Panc1 (cell line): Measurements from ENCODE around the gene ATXN1. TPM values are rescaled to one million over a fixed set of nuclear protein-coding genes. Genes with fewer than 3 reads are reported as not detected.
"Not testable (repeated sequence)": the region's sequence is repeated elsewhere in the genome, so short reads cannot be mapped to it uniquely, and the experiment has no call there.

ENCODE experiments used
- ATAC-seq: fragments of 200-7000 bp; cut with Tn5 transposase; 2 replicates; pipeline ENCODE4 v1.9.1; 2020; ENCODE audit warnings: mild to moderate bottlenecking, moderate library complexity
- BruUV-seq: library from RNA; stranded (reverse); fragments of 400-500 nt; replicated peaks from 2 replicates; lab custom pipeline; 2021; lab: Mats Ljungman, UMichigan
- CTCF ChIA-PET: fragments of 300-600 bp; sonication (Branson Sonifier 250); formaldehyde crosslinking; loops from one replicate; lab custom pipeline; 2022; ENCODE audit warnings: antibody characterized with exemption; lab: Charles Lee
- POLR2A ChIA-PET: fragments of 300-600 bp; sonication (Branson Sonifier 250); formaldehyde crosslinking; loops from one replicate; lab custom pipeline; 2022; ENCODE audit warnings: antibody characterized with exemption; lab: Charles Lee
- DNase-seq: peaks from one replicate; pipeline ENCODE4 v3.0.0-alpha.2; 2010; ENCODE audit warnings: low read depth, low spot score
- H3K27ac ChIP-seq: 2 replicates; pipeline ENCODE4 v1.5.1; 2011; ENCODE audit warnings: mild to moderate bottlenecking, low read length, inconsistent platforms
- H3K27me3 ChIP-seq: fragments of 200-500 bp; sonication (Bioruptor generic); 2 replicates; pipeline ENCODE4 v1.6.0; 2014; ENCODE audit warnings: low read length, inconsistent platforms; ENCODE audit not compliant: control insufficient read depth, insufficient read depth
- H3K36me3 ChIP-seq: fragments of 200-500 bp; sonication (Bioruptor generic); 2 replicates; pipeline ENCODE4 v1.5.1; 2014; ENCODE audit warnings: inconsistent platforms, mild to moderate bottlenecking, low read length, moderate library complexity; ENCODE audit not compliant: control insufficient read depth, insufficient read depth
- H3K4me1 ChIP-seq: 2 replicates; pipeline ENCODE4 v1.5.1; 2011; ENCODE audit warnings: inconsistent platforms, mild to moderate bottlenecking, low read length, moderate library complexity; ENCODE audit not compliant: control insufficient read depth, insufficient read depth
- H3K4me3 ChIP-seq, 2 experiments: 2 replicates each; pipeline ENCODE4 v1.5.1; 2011 to 2012; ENCODE audit warnings: low read depth in 2 of 2, low read length in 2 of 2, mild to moderate bottlenecking in 2 of 2, inconsistent platforms in 1 of 2, moderate library complexity in 1 of 2
- H3K9me3 ChIP-seq: fragments of 200-500 bp; sonication (Bioruptor generic); 2 replicates; pipeline ENCODE4 v1.5.1; 2014; ENCODE audit warnings: low read depth, mild to moderate bottlenecking, inconsistent platforms, low read length, moderate library complexity; ENCODE audit not compliant: control insufficient read depth, insufficient read depth
- CTCF ChIP-seq: fragments of 450-650 bp; IDR thresholded peaks from 2 replicates; pipeline ENCODE4 v1.5.1; 2017; ENCODE audit warnings: mild to moderate bottlenecking
- POLR2AphosphoS5 ChIP-seq: IDR thresholded peaks from 2 replicates; pipeline ENCODE4 v1.6.1; 2012; ENCODE audit warnings: mild to moderate bottlenecking, low read depth, low read length, moderate library complexity
- REST ChIP-seq, 2 experiments: IDR thresholded peaks; 2 replicates each; pipeline ENCODE4 v1.6.1; 2011 to 2012; ENCODE audit warnings: low read depth in 2 of 2, control low read depth in 1 of 2, low read length in 1 of 2, mild to moderate bottlenecking in 1 of 2, moderate library complexity in 1 of 2; ENCODE audit not compliant: insufficient read depth in 1 of 2
- SIN3A ChIP-seq: IDR thresholded peaks from 2 replicates; pipeline ENCODE4 v1.6.1; 2012; ENCODE audit warnings: low read depth, mild to moderate bottlenecking, low read length, moderate library complexity, borderline replicate concordance; ENCODE audit not compliant: insufficient read depth
- TCF7L2 ChIP-seq: IDR thresholded peaks from 2 replicates; pipeline ENCODE4 v1.6.1; 2011; ENCODE audit warnings: mild to moderate bottlenecking, low read depth, low read length, inconsistent platforms
- in situ Hi-C: cut with HindIII; loops from 2 replicates; pipeline ENCODE4 v1.10.0; 2016; ENCODE audit warnings: low sequenced_read_pairs, low pct_unique_long_range_greater_than_20kb
- intact Hi-C: fragments of 100-400 bp; cut with micrococcal nuclease; formaldehyde crosslinking; loops from one replicate; pipeline ENCODE4 v1.10.0; 2022; ENCODE audit not compliant: unreplicated experiment
- total RNA-seq: library from RNA; stranded (reverse); gene quantifications from one replicate; pipeline ENCODE4 v1.2.1, GENCODE V29; 2021; ENCODE audit not compliant: unreplicated experiment

ATXN1 gene
- total RNA-seq, 1 experiment from 2014 or later, result 67.1 TPM

GRCh38 chr6:16540804-16541752 is 220.2 kb downstream of the ATXN1 start:
- no TSS peak for BruUV-seq
- H3K36me3 ChIP-seq, result no peaks in the 10 kb centered on the region

GRCh38 chr6:16540383-16540782 is 220.9 kb downstream of the ATXN1 start:
- ChIA-PET POLR2A (interaction anchor here (0.6 kb wide), 1 partner anchor 219 kb away, joined by 6 read pairs; no protein-coding TSS in a partner anchor), CTCF (interaction anchor here (0.5 kb wide), 1 partner anchor 36 kb away, joined by 4 read pairs; no protein-coding TSS in a partner anchor)
- H3K9me3 ChIP-seq, intact Hi-C loops, H3K4me1 ChIP-seq, ATAC-seq, H3K27me3 ChIP-seq, H3K27ac ChIP-seq, BruUV-seq, H3K36me3 ChIP-seq, DNase-seq, in situ Hi-C loops, H3K4me3 ChIP-seq: not testable (repeated sequence)

More at GRCh38 chr6:16540804-16541752, 220.2 kb downstream of the ATXN1 start:
- ChIA-PET CTCF (interaction anchor here (0.5 kb wide), 1 partner anchor 36 kb away, joined by 4 read pairs; no protein-coding TSS in a partner anchor), POLR2A (interaction anchor here (0.6 kb wide), 1 partner anchor 218 kb away, joined by 6 read pairs; no protein-coding TSS in a partner anchor)
- TF ChIP-seq REST (IDR thresholded peaks at IDR 0.05; ENCODE audit: insufficient read depth in 1 of 2, low read depth in 2 of 2, low read length in 1 of 2) (no peak), TCF7L2 (no peak), POLR2AphosphoS5 (no peak), CTCF (no peak), SIN3A (no peak)
- Histone ChIP-seq H3K27me3 (no peaks in the 10 kb centered on the region), H3K4me3 (no peak overlapping the region), H3K27ac (no peak overlapping the region), H3K9me3 (no peaks in the 10 kb centered on the region), H3K4me1 (no peaks in the 10 kb centered on the region)
- ATAC-seq, result no peak; the same call in 1 of the 2 replicates
- intact Hi-C loops (no loop called here), in situ Hi-C loops (no loop called here)
- no peak for DNase-seq
